Neutrophil (primary cell): Measurements from ENCODE around the gene PNMA5.

Source experiments
- H3K27ac ChIP-seq: fragments of 200-600 bp; sonication (generic); 2 replicates; pipeline ENCODE4 v1.5.1; 2016; ENCODE audit warnings: mild to moderate bottlenecking, moderate library complexity
- H3K27me3 ChIP-seq: fragments of 200-600 bp; sonication (generic); 2 replicates; pipeline ENCODE4 v1.6.0; 2016; ENCODE audit warnings: mild to moderate bottlenecking
- H3K36me3 ChIP-seq: fragments of 200-600 bp; sonication (generic); 2 replicates; pipeline ENCODE4 v1.5.1; 2017
- H3K4me1 ChIP-seq, 2 experiments: fragments of 200-600 bp in 1 of 2; sonication (generic) in 1 of 2; 1 replicate in 1 of 2; 2 replicates in 1 of 2; pipeline versions ENCODE4 v1.5.1 to v1.6.1; 2013 to 2016; ENCODE audit warnings: low read depth in 1 of 2, low read length in 1 of 2, mild to moderate bottlenecking in 1 of 2, moderate library complexity in 1 of 2; ENCODE audit not compliant: control insufficient read depth in 1 of 2, insufficient read depth in 1 of 2
- H3K4me3 ChIP-seq, 2 experiments: fragments of 200-600 bp in 1 of 2; sonication (generic) in 1 of 2; 1 replicate in 1 of 2; 2 replicates in 1 of 2; pipeline ENCODE4 v1.5.1; 2013 to 2016; ENCODE audit warnings: low read depth in 1 of 2, low read length in 1 of 2, mild to moderate bottlenecking in 1 of 2, moderate library complexity in 1 of 2
- H3K9me3 ChIP-seq: fragments of 200-600 bp; sonication (generic); 2 replicates; pipeline ENCODE4 v1.5.1; 2016
- TF ChIP-seq, protein P1 (sequence below): fragments of 200-600 bp; sonication (generic); IDR thresholded peaks from 2 replicates; pipeline ENCODE4 v1.5.1; 2016; ENCODE audit warnings: antibody characterized with exemption

PNMA5 gene

GRCh38 chrX:152968193-152968592 lies 25.7 kb downstream of the PNMA5 start:
- no peak overlapping the region for H3K27ac ChIP-seq
- no peaks in the 10 kb centered on the region for H3K27me3 ChIP-seq
- no peaks in the 10 kb centered on the region for H3K9me3 ChIP-seq
- TF ChIP-seq, protein P1, sequence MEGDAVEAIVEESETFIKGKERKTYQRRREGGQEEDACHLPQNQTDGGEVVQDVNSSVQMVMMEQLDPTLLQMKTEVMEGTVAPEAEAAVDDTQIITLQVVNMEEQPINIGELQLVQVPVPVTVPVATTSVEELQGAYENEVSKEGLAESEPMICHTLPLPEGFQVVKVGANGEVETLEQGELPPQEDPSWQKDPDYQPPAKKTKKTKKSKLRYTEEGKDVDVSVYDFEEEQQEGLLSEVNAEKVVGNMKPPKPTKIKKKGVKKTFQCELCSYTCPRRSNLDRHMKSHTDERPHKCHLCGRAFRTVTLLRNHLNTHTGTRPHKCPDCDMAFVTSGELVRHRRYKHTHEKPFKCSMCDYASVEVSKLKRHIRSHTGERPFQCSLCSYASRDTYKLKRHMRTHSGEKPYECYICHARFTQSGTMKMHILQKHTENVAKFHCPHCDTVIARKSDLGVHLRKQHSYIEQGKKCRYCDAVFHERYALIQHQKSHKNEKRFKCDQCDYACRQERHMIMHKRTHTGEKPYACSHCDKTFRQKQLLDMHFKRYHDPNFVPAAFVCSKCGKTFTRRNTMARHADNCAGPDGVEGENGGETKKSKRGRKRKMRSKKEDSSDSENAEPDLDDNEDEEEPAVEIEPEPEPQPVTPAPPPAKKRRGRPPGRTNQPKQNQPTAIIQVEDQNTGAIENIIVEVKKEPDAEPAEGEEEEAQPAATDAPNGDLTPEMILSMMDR, result no peak
- H3K4me3 ChIP-seq, result no peak overlapping the region
- no peaks in the 10 kb centered on the region for H3K4me1 ChIP-seq
- peaks cover 44% of the 10 kb centered on the region for H3K36me3 ChIP-seq

DNA sequence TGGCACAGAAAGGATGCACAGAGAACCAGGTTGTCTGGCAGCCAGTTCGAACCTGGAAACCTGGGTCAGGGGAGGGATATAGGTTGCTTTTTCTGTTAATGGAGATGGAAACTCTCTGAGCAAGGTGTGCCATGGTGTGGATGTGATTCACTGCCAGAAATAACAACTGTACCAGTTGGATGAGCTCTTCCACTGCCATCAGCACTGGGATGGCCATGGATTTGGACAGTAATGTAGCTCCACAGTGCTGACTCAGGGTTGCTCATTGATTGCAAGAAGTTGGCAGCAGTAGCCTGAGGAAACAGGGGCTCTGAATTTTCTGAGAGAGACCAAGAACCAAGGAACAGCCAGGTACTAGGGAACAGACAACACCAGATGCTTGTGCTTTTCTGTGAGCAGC lies 33.8 kb downstream of the PNMA5 start:
- peaks cover 12% of the 10 kb centered on the region for H3K36me3 ChIP-seq
- H3K4me3 ChIP-seq, result no peak overlapping the region
- TF ChIP-seq, protein P1, result no peak
- no peaks in the 10 kb centered on the region for H3K9me3 ChIP-seq
- no peaks in the 10 kb centered on the region for H3K27me3 ChIP-seq
- peaks cover 3 to 8% of the 10 kb centered on the region in 2 experiments for H3K4me1 ChIP-seq
- no peak overlapping the region for H3K27ac ChIP-seq

- H3K27me3 ChIP-seq, result no peaks in the 10 kb centered on the region
Observed at GRCh38 chrX:152959626-152960025, 34.3 kb downstream of the PNMA5 start.

DNA sequence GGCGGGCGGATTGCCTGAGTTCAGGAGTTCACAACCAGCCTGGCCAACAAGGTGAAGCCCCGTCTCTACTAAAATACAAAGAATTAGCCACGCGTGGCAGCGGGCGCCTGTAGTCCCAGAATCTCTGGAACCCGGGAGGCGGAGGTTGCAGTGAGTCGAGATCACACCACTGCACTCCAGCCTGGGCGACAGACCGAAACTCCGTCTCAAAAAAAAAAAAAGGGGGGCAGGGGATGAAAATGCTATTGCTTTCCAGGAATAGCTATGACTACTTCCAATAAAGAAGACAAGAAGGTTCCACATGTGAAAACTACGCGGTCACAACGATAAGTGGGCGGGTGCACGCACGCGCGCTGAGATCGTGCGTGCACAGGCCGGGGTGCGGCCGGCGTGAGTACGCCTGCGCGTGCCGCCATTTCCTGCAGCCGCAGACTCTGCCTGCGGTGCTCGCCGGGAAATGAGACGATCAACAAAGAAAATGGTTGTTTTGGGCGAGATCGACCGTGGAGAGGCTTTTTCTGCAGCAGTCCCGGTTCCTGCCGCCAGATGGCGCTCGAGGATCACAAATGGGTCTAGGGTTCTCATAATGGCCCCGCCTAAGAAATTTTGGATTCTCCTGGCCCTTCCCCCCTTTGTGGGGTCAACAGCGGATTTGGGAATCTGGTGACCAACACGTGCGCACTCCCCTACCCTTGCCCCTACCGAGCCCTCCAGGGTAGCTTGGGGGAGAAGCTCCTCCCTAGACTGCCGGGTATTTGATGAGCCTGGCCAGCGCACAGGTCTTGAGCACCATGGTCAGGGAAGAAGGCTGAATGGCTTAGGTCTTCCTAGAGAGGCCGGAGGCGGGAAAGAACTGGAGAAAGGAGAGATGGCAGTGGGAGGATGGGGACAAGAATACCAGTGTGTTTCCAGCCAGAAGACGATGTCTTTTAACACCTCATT lies 35.1 kb downstream of the PNMA5 start:
- TF ChIP-seq, protein P1, result peak; percentile 85
- H3K27me3 ChIP-seq, result no peaks in the 10 kb centered on the region
- H3K36me3 ChIP-seq, result peaks cover 2% of the 10 kb centered on the region
- peaks cover 3 to 8% of the 10 kb centered on the region in 2 experiments for H3K4me1 ChIP-seq
- peak overlapping the region; percentile 52 for H3K27ac ChIP-seq
- H3K4me3 ChIP-seq, result peak overlapping the region; percentile 40 to 52
- H3K9me3 ChIP-seq, result no peaks in the 10 kb centered on the region

More at GRCh38 chrX:152959626-152960025, 34.3 kb downstream of the PNMA5 start:
- H3K27ac ChIP-seq, result no peak overlapping the region
- peaks cover 3 to 8% of the 10 kb centered on the region in 2 experiments for H3K4me1 ChIP-seq
- peaks cover 10% of the 10 kb centered on the region for H3K36me3 ChIP-seq
- H3K4me3 ChIP-seq, result no peak overlapping the region
- no peaks in the 10 kb centered on the region for H3K9me3 ChIP-seq
- TF ChIP-seq, protein P1, result no peak

DNA sequence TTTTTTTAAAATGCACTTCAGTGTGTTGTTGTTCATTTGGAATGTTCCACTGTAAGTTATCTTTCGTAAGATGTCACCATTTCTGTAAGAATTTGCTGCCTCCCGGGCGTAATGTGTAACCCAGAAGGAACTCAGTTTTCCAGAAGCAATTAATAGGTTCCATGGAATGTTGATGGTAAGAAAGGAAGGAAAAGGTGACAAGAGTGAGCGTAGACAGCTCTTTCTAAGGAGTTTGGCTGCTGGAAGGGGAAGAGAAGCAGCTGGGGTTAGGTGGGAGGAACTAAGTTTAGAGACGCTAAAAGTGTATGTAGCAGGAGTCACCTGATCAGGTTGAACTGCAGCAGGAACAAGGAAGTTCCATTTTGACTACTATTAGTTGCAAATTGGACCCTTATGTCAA lies 35.9 kb downstream of the PNMA5 start:
- Histone ChIP-seq H3K27ac (peak overlapping the region; percentile 52), H3K27me3 (no peaks in the 10 kb centered on the region), H3K4me1 (peaks cover 3 to 8% of the 10 kb centered on the region in 2 experiments), H3K36me3 (no peaks in the 10 kb centered on the region), H3K4me3 (peak overlapping the region in 1 of 2 experiments; percentile 52), H3K9me3 (no peaks in the 10 kb centered on the region)
- TF ChIP-seq, protein P1, result no peak
